GM23338 (cell line): ENCODE measurements around the gene LRRC10. TPM values are rescaled to one million over a fixed set of nuclear protein-coding genes. Genes with fewer than 3 reads are reported as not detected.

ENCODE experiments used
- ATAC-seq: fragments of 200-7000 bp; cut with Tn5 transposase; 3 replicates; pipeline ENCODE4 v1.9.1; 2020
- DNase-seq: peaks from one replicate; pipeline ENCODE4 v3.0.0-alpha.2; 2015; ENCODE audit warnings: low spot score
- H2AFZ ChIP-seq: fragments of 200-600 bp; sonication (generic); 2 replicates; pipeline ENCODE4 v1.8.0; 2016; ENCODE audit warnings: antibody characterized with exemption, mild to moderate bottlenecking, moderate library complexity
- H3F3A ChIP-seq: fragments of 200-600 bp; sonication (generic); replicated peaks from 2 replicates; pipeline ENCODE4 v1.8.0; 2017; ENCODE audit warnings: antibody characterized with exemption, mixed run types, low read depth
- H3K27ac ChIP-seq: fragments of 200-600 bp; sonication (generic); 2 replicates; pipeline ENCODE4 v1.6.1; 2016; ENCODE audit warnings: low read depth
- H3K27me3 ChIP-seq: fragments of 200-600 bp; sonication (generic); 2 replicates; pipeline ENCODE4 v1.8.0; 2016; ENCODE audit warnings: mild to moderate bottlenecking, mixed run types, moderate library complexity; ENCODE audit not compliant: insufficient read depth
- H3K36me3 ChIP-seq: fragments of 200-600 bp; sonication (generic); 2 replicates; pipeline ENCODE4 v1.8.0; 2016; ENCODE audit warnings: mild to moderate bottlenecking; ENCODE audit not compliant: insufficient read depth
- H3K4me1 ChIP-seq: fragments of 200-600 bp; sonication (generic); 2 replicates; pipeline ENCODE4 v1.8.0; 2016; ENCODE audit warnings: mild to moderate bottlenecking, moderate library complexity; ENCODE audit not compliant: insufficient read depth
- H3K4me2 ChIP-seq: fragments of 200-600 bp; sonication (generic); 2 replicates; pipeline ENCODE4 v1.7.1; 2017; ENCODE audit warnings: mixed run types
- H3K4me3 ChIP-seq: fragments of 200-600 bp; sonication (generic); 2 replicates; pipeline ENCODE4 v1.6.1; 2016; ENCODE audit warnings: mixed run types
- H3K79me2 ChIP-seq: fragments of 200-600 bp; sonication (generic); replicated peaks from 2 replicates; pipeline ENCODE4 v1.8.0; 2017; ENCODE audit warnings: mild to moderate bottlenecking; ENCODE audit not compliant: insufficient read depth
- H3K9me2 ChIP-seq: fragments of 200-600 bp; sonication (generic); 2 replicates; pipeline ENCODE4 v1.8.0; 2017; ENCODE audit not compliant: insufficient read depth
- H4K20me1 ChIP-seq: fragments of 200-600 bp; sonication (generic); replicated peaks from 2 replicates; pipeline ENCODE4 v1.8.0; 2017; ENCODE audit warnings: mild to moderate bottlenecking; ENCODE audit not compliant: insufficient read depth
- H3K27ac Mint-ChIP-seq: 2 replicates; pipeline ENCODE4 v1.8.0; 2020; ENCODE audit warnings: inconsistent platforms, mild to moderate bottlenecking, moderate library complexity, mixed read lengths
- H3K27me3 Mint-ChIP-seq: 3 replicates; pipeline ENCODE4 v1.8.0; 2022; ENCODE audit warnings: low read depth, mild to moderate bottlenecking, moderate library complexity, mixed read lengths, inconsistent platforms; ENCODE audit not compliant: insufficient read depth, poor library complexity
- H3K36me3 Mint-ChIP-seq: 3 replicates; pipeline ENCODE4 v1.8.0; 2021; ENCODE audit warnings: low read depth, mild to moderate bottlenecking, inconsistent platforms, moderate library complexity, mixed read lengths
- H3K4me1 Mint-ChIP-seq: 3 replicates; pipeline ENCODE4 v1.8.0; 2020; ENCODE audit warnings: mild to moderate bottlenecking, inconsistent platforms, mixed read lengths
- H3K4me3 Mint-ChIP-seq: 3 replicates; pipeline ENCODE4 v1.8.0; 2021; ENCODE audit warnings: moderate library complexity, mild to moderate bottlenecking, inconsistent platforms, mixed read lengths
- H3K9me3 Mint-ChIP-seq: 3 replicates; pipeline ENCODE4 v1.8.0; 2020; ENCODE audit warnings: moderate library complexity, mild to moderate bottlenecking, inconsistent platforms, mixed read lengths
- CREB1 ChIP-seq: fragments of 250-450 bp; sonication (Bioruptor Pico); IDR thresholded peaks from 2 replicates; pipeline ENCODE4 v1.5.0; 2020; ENCODE audit warnings: low read depth, mild to moderate bottlenecking, moderate library complexity
- CTCF ChIP-seq, 2 experiments: fragments of 200-600 bp in 1 of 2; sonication (generic) in 1 of 2; conservative IDR thresholded peaks; 2 replicates each; pipeline versions ENCODE4 v1.5.1 to v1.6.1; 2016 to 2017; ENCODE audit warnings: antibody characterized with exemption in 2 of 2, low read depth in 2 of 2, mild to moderate bottlenecking in 2 of 2, moderate library complexity in 1 of 2
- EZH2 ChIP-seq: fragments of 200-600 bp; sonication (generic); IDR thresholded peaks from one replicate; pipeline ENCODE4 v1.8.0; 2017; ENCODE audit warnings: antibody characterized with exemption, mild to moderate bottlenecking, low read depth; ENCODE audit not compliant: unreplicated experiment
- JUNB ChIP-seq: IDR thresholded peaks from one replicate; pipeline ENCODE4 v1.6.1; 2016; ENCODE audit warnings: antibody characterized with exemption; ENCODE audit not compliant: unreplicated experiment
- POLR2AphosphoS5 ChIP-seq: IDR thresholded peaks from 2 replicates; pipeline ENCODE4 v1.6.1; 2016; ENCODE audit warnings: antibody characterized with exemption, low read depth
- REST ChIP-seq: IDR thresholded peaks from one replicate; pipeline ENCODE4 v1.6.1; 2018; ENCODE audit warnings: antibody characterized with exemption; ENCODE audit not compliant: unreplicated experiment
- STAT1 ChIP-seq: IDR thresholded peaks from one replicate; pipeline ENCODE4 v1.6.1; 2016; ENCODE audit warnings: antibody characterized with exemption; ENCODE audit not compliant: unreplicated experiment
- ZNF114 ChIP-seq: fragments of 250-450 bp; sonication (Bioruptor Pico); IDR thresholded peaks from 2 replicates; pipeline ENCODE4 v1.5.0; 2020; ENCODE audit warnings: mild to moderate bottlenecking, moderate library complexity
- ZNF331 ChIP-seq: fragments of 250-450 bp; sonication (Bioruptor Pico); IDR thresholded peaks from 2 replicates; pipeline ENCODE4 v1.5.0; 2020; ENCODE audit warnings: low read depth, mild to moderate bottlenecking, moderate library complexity
- polyA plus RNA-seq: library from polyadenylated mRNA; unstranded; fragments of >200 nt; fragmentation: Nextera tagmentation; extraction: Ambion mirVana; gene quantifications from 2 replicates; pipeline ENCODE4 v1.2.1, GENCODE V29; 2016
- total RNA-seq: library from RNA; depleted of rRNA; stranded (reverse); fragments of >200 nt; shearing (Covaris generic); gene quantifications from 2 replicates; pipeline ENCODE4 v1.2.3, GENCODE V29; 2014

Gene LRRC10
- total and polyA plus RNA-seq, 2 experiments from 2014 or later = not detected

- no peak for TF ChIP-seq CTCF (conservative IDR thresholded peaks at IDR 0.05; ENCODE audit: low read depth in 2 of 2)
- no peak for TF ChIP-seq ZNF331 (CRISPR knock-in tag)
Observed at GRCh38 chr12:69620077-69620476, 9.4 kb upstream of the LRRC10 start (continued).

GRCh38 chr12:69619050-69619449 is 8.3 kb upstream of the LRRC10 start:
- peaks cover 2% of the 10 kb centered on the region for H3K27me3 Mint-ChIP-seq
- DNase-seq (no peak), ATAC-seq (no peak)
- Histone ChIP-seq H3K4me2 (no peak overlapping the region), H3F3A (no peaks in the 10 kb centered on the region), H3K27ac (no peak overlapping the region), H3K9me2 (peaks cover 13% of the 10 kb centered on the region; the same call in 1 of the 2 replicates), H3K27me3 (no peaks in the 10 kb centered on the region), H3K4me1 (no peaks in the 10 kb centered on the region), H3K36me3 (no peaks in the 10 kb centered on the region), H4K20me1 (no peaks in the 10 kb centered on the region), H3K4me3 (no peak overlapping the region), H2AFZ (no peak overlapping the region), H3K79me2 (no peaks in the 10 kb centered on the region)
- TF ChIP-seq STAT1 = no peak
- no peak for TF ChIP-seq POLR2AphosphoS5
- no peak for TF ChIP-seq ZNF114
- no peaks in the 10 kb centered on the region for H3K36me3 Mint-ChIP-seq
- no peaks in the 10 kb centered on the region for H3K4me1 Mint-ChIP-seq
- no peak overlapping the region for H3K27ac Mint-ChIP-seq
- H3K4me3 Mint-ChIP-seq = no peak overlapping the region
- no peaks in the 10 kb centered on the region for H3K9me3 Mint-ChIP-seq

GRCh38 chr12:69616025-69616424 is 5.3 kb upstream of the LRRC10 start:
- DNase-seq (no peak), ATAC-seq (no peak)
- Histone ChIP-seq H3F3A (no peaks in the 10 kb centered on the region), H3K27ac (no peak overlapping the region), H3K9me2 (0 out of 2 replicates have a peak, but pooled peaks cover 4% of the 10 kb centered on the region), H3K4me2 (no peak overlapping the region), H3K27me3 (no peaks in the 10 kb centered on the region), H3K79me2 (no peaks in the 10 kb centered on the region), H3K36me3 (no peaks in the 10 kb centered on the region), H3K4me1 (no peaks in the 10 kb centered on the region), H2AFZ (peak overlapping the region; percentile 63; the same call in 1 of the 2 replicates), H3K4me3 (no peak overlapping the region), H4K20me1 (no peaks in the 10 kb centered on the region)
- Mint-ChIP-seq H3K4me3 (no peak overlapping the region), H3K4me1 (no peaks in the 10 kb centered on the region), H3K36me3 (no peaks in the 10 kb centered on the region), H3K27ac (no peak overlapping the region), H3K9me3 (no peaks in the 10 kb centered on the region), H3K27me3 (peaks cover 2% of the 10 kb centered on the region)
- TF ChIP-seq STAT1 = no peak
- TF ChIP-seq ZNF114 = no peak
- TF ChIP-seq EZH2 = no peak
- TF ChIP-seq CTCF (conservative IDR thresholded peaks at IDR 0.05; ENCODE audit: low read depth in 2 of 2) = no peak
- no peak for TF ChIP-seq POLR2AphosphoS5
- no peak for TF ChIP-seq CREB1 (CRISPR knock-in tag)
- TF ChIP-seq ZNF331 (CRISPR knock-in tag) = no peak
- TF ChIP-seq JUNB = no peak
- TF ChIP-seq REST = no peak
